Middle frontal gyrus (tissue), 1 donor: ENCODE data around the gene ECHDC1.

ENCODE experiments used
- DNase-seq: peaks from one replicate; pipeline ENCODE4 v3.0.0-alpha.2; 2015; ENCODE audit warnings: low spot score; ENCODE audit errors: extremely low spot score

ECHDC1 gene

GRCh38 chr6:127289934-127290333, 53.5 kb downstream of the ECHDC1 start:
- no peak for DNase-seq

- DNase-seq: no peak
Measured at GRCh38 chr6:127288705-127289104, 54.7 kb downstream of the ECHDC1 start.

- DNase-seq: no peak
Measured at GRCh38 chr6:127282184-127282583, 61.2 kb downstream of the ECHDC1 start.

GRCh38 chr6:127279815-127280214, 63.6 kb downstream of the ECHDC1 start:
- DNase-seq: no peak

GRCh38 chr6:127277878-127278843, 65.2 kb downstream of the ECHDC1 start:
- DNase-seq: no peak

- DNase-seq: no peak
Measured at GRCh38 chr6:127276331-127276730, 67.1 kb downstream of the ECHDC1 start.

- no peak for DNase-seq
Measured at GRCh38 chr6:127273499-127273898, 69.9 kb downstream of the ECHDC1 start.

GRCh38 chr6:127272576-127272975, 70.8 kb downstream of the ECHDC1 start:
- no peak for DNase-seq

GRCh38 chr6:127267646-127268625, 75.5 kb downstream of the ECHDC1 start:
- DNase-seq: no peak

GRCh38 chr6:127266892-127267645, 76.3 kb downstream of the ECHDC1 start:
- DNase-seq: no peak

GRCh38 chr6:127266178-127266891, 77.1 kb downstream of the ECHDC1 start, which contains the start of gene RNF146:
RNF146 (plus strand) TSS chr6:127266864; CDS start chr6:127280339, 13,475 bp downstream.
- DNase-seq: peak; percentile 84

GRCh38 chr6:127263481-127263880, 79.9 kb downstream of the ECHDC1 start:
- DNase-seq: no peak

- DNase-seq: no peak
Measured at GRCh38 chr6:127262896-127263295, 80.5 kb downstream of the ECHDC1 start.

GRCh38 chr6:127255286-127255685, 88.1 kb downstream of the ECHDC1 start:
- DNase-seq: no peak

- no peak for DNase-seq
Measured at GRCh38 chr6:127249621-127250020, 93.8 kb downstream of the ECHDC1 start.

GRCh38 chr6:127247114-127248096, 96.0 kb downstream of the ECHDC1 start:
- DNase-seq: no peak

- DNase-seq: no peak
Measured at GRCh38 chr6:127243501-127243900, 99.9 kb downstream of the ECHDC1 start.
